Endothelial cell of umbilical vein (primary cell): ENCODE results near the gene ZNRF3. TPM values are rescaled to one million over a fixed set of nuclear protein-coding genes. Genes with fewer than 3 reads are reported as not detected.
"Not testable (repeated sequence)": the region's sequence is repeated elsewhere in the genome, so short reads cannot be mapped to it uniquely, and the experiment has no call there.

Experiments
- BruUV-seq: library from RNA; stranded (reverse); fragments of 400-500 nt; replicated peaks from 2 replicates; lab custom pipeline; 2021; lab: Mats Ljungman, UMichigan
- CTCF ChIA-PET: fragments of 300-600, 350-600 bp; sonication (Branson Sonifier 250); formaldehyde crosslinking; loops from one replicate; lab custom pipeline; 2021; ENCODE audit warnings: antibody characterized with exemption, inconsistent platforms; lab: Charles Lee
- POLR2A ChIA-PET: fragments of 300-600, 350-600 bp; sonication (Branson Sonifier 250); formaldehyde crosslinking; loops from one replicate; lab custom pipeline; 2021; ENCODE audit warnings: antibody characterized with exemption, inconsistent platforms; lab: Charles Lee
- DNase-seq: peaks from one replicate; pipeline ENCODE4 v3.0.0-alpha.2; 2011; ENCODE audit warnings: low read depth, low spot score
- FAIRE-seq: peaks from 2 replicates; lab custom pipeline; 2011; peaks lifted over from hg19 to GRCh38; lab: Jason Lieb, UNC
- H2AFZ ChIP-seq: 2 replicates; pipeline ENCODE4 v1.6.0; 2012; ENCODE audit warnings: low read depth, low read length, control low read depth, inconsistent platforms
- H3K27ac ChIP-seq: 2 replicates; pipeline ENCODE4 v1.5.1; 2011; ENCODE audit warnings: low read depth, mild to moderate bottlenecking, control low read depth, low read length, moderate library complexity; ENCODE audit not compliant: insufficient read depth
- H3K27me3 ChIP-seq, 2 experiments: 2 replicates each; pipeline versions ENCODE4 v1.6.0 to v1.6.1; 2011; ENCODE audit warnings: low read length in 2 of 2, mixed read lengths in 1 of 2; ENCODE audit not compliant: control insufficient read depth in 2 of 2, insufficient read depth in 2 of 2
- H3K36me3 ChIP-seq, 2 experiments: 2 replicates in 1 of 2; 3 replicates in 1 of 2; pipeline ENCODE4 v1.5.1; 2011; ENCODE audit warnings: low read length in 2 of 2, mild to moderate bottlenecking in 1 of 2, moderate library complexity in 1 of 2; ENCODE audit not compliant: control insufficient read depth in 2 of 2, insufficient read depth in 2 of 2; ENCODE audit errors: extremely low read depth in 1 of 2
- H3K4me1 ChIP-seq: 3 replicates; pipeline ENCODE4 v1.5.1; 2011; ENCODE audit warnings: mild to moderate bottlenecking, low read length; ENCODE audit not compliant: control insufficient read depth, insufficient read depth; ENCODE audit errors: extremely low read depth
- H3K4me2 ChIP-seq: 2 replicates; pipeline ENCODE4 v1.6.1; 2011; ENCODE audit warnings: low read length, control low read depth, mixed read lengths; ENCODE audit not compliant: insufficient read depth
- H3K4me3 ChIP-seq, 3 experiments: fragments of 200-600 bp in 1 of 3; sonication (generic), shearing (Covaris generic) in 1 of 3; replicated peaks in 1 of 3; 2 replicates each; pipeline ENCODE4 v1.5.1; 2011 to 2016; ENCODE audit warnings: control low read depth in 3 of 3, low read length in 3 of 3, mild to moderate bottlenecking in 2 of 3, inconsistent platforms in 1 of 3, low read depth in 1 of 3, moderate library complexity in 1 of 3; ENCODE audit not compliant: insufficient read depth in 1 of 3
- H3K79me2 ChIP-seq: 2 replicates; pipeline ENCODE4 v1.6.0; 2012; ENCODE audit warnings: low read length, inconsistent platforms; ENCODE audit not compliant: control insufficient read depth, insufficient read depth
- H3K9ac ChIP-seq: replicated peaks from 2 replicates; pipeline ENCODE3; 2011; ENCODE audit warnings: low read length, control low read depth; ENCODE audit not compliant: insufficient read depth; ENCODE audit errors: extremely low read depth
- H3K9me1 ChIP-seq: replicated peaks from 3 replicates; pipeline ENCODE4 v1.6.0; 2011; ENCODE audit warnings: mild to moderate bottlenecking, low read length; ENCODE audit not compliant: control insufficient read depth, insufficient read depth; ENCODE audit errors: extremely low read depth
- H3K9me3 ChIP-seq: replicated peaks from 2 replicates; pipeline ENCODE4 v1.5.1; 2012; ENCODE audit warnings: low read length, inconsistent platforms; ENCODE audit not compliant: control insufficient read depth, insufficient read depth
- H4K20me1 ChIP-seq: replicated peaks from 2 replicates; pipeline ENCODE3; 2011; ENCODE audit warnings: mild to moderate bottlenecking, low read length; ENCODE audit not compliant: control insufficient read depth, insufficient read depth; ENCODE audit errors: extremely low read depth
- EZH2 ChIP-seq: IDR thresholded peaks from 2 replicates; pipeline ENCODE4 v1.6.1; 2012; ENCODE audit warnings: borderline replicate concordance, low read depth, mild to moderate bottlenecking, moderate library complexity, low read length, inconsistent platforms; ENCODE audit not compliant: severe bottlenecking
- JUN ChIP-seq: IDR thresholded peaks from 2 replicates; pipeline ENCODE4 v1.6.1; 2011; ENCODE audit warnings: borderline replicate concordance, low read depth; ENCODE audit not compliant: insufficient read length, insufficient read depth
- dilution Hi-C: fragments of 300-500 bp; cut with MboI; formaldehyde crosslinking; loops from one replicate; pipeline ENCODE4 v1.15.0; 2019; ENCODE audit warnings: low sequenced_read_pairs; ENCODE audit not compliant: extremely low pct_ligation_motif_present
- intact Hi-C: fragments of 100-400 bp; cut with micrococcal nuclease; formaldehyde crosslinking; loops from one replicate; pipeline ENCODE4 v1.10.0; 2022
- polyA plus RNA-seq, 4 experiments: library from polyadenylated mRNA; depleted of rRNA in 3 of 4; stranded (reverse) in 3 of 4; unstranded in 1 of 4; fragments of >200 nt; gene quantifications; 2 replicates each; pipeline versions ENCODE4 v1.2.1 to v1.2.3, GENCODE V29; 2011 to 2012; ENCODE audit warnings: missing spikeins in 1 of 4
- total RNA-seq: library from RNA; stranded (reverse); gene quantifications from 2 replicates; pipeline ENCODE4 v1.2.3, GENCODE V29; 2021

The ZNRF3 gene
- total and polyA plus RNA-seq, 2 donors (not counting 3 experiments of a cell fraction or from before 2014, with no cell fraction given), result 2.7 to 5.2 TPM

- Histone ChIP-seq H4K20me1 (no peaks in the 10 kb centered on the region), H3K4me3 (no peak overlapping the region), H3K4me1 (no peaks in the 10 kb centered on the region), H3K36me3 (no peaks in the 10 kb centered on the region), H3K9me1 (no peaks in the 10 kb centered on the region), H3K9me3 (no peaks in the 10 kb centered on the region), H3K79me2 (no peaks in the 10 kb centered on the region), H3K9ac (no peak overlapping the region), H2AFZ (no peak overlapping the region), H3K27ac (no peak overlapping the region), H3K27me3 (no peaks in the 10 kb centered on the region), H3K4me2 (no peak overlapping the region)
- TF ChIP-seq EZH2 (no peak), JUN (no peak)
- dilution Hi-C loops (no loop called here), intact Hi-C loops (no loop called here)
- ChIA-PET POLR2A (no interaction called here), CTCF (no interaction called here)
- DNase-seq (no peak), FAIRE-seq (no peak)
- BruUV-seq, result no TSS peak
Measured at GRCh38 chr22:28843633-28844032, 39.7 kb upstream of the ZNRF3 start.

GRCh38 chr22:28844277-28844676 is 39.1 kb upstream of the ZNRF3 start:
- H3K4me1 ChIP-seq, H3K9me1 ChIP-seq, BruUV-seq, H2AFZ ChIP-seq, POLR2A ChIA-PET, H3K36me3 ChIP-seq, H3K27ac ChIP-seq, intact Hi-C loops, H3K9me3 ChIP-seq, H3K9ac ChIP-seq, H3K79me2 ChIP-seq, FAIRE-seq, H4K20me1 ChIP-seq, H3K4me3 ChIP-seq, DNase-seq, dilution Hi-C loops, H3K4me2 ChIP-seq, H3K27me3 ChIP-seq: not testable (repeated sequence)
- CTCF ChIA-PET, result interaction anchor here (1.1 kb wide), 1 partner anchor 11 kb away, joined by 4 read pairs; no protein-coding TSS in a partner anchor
